Measurements from ENCODE around the gene SPRYD3.

Gene SPRYD3

DNA sequence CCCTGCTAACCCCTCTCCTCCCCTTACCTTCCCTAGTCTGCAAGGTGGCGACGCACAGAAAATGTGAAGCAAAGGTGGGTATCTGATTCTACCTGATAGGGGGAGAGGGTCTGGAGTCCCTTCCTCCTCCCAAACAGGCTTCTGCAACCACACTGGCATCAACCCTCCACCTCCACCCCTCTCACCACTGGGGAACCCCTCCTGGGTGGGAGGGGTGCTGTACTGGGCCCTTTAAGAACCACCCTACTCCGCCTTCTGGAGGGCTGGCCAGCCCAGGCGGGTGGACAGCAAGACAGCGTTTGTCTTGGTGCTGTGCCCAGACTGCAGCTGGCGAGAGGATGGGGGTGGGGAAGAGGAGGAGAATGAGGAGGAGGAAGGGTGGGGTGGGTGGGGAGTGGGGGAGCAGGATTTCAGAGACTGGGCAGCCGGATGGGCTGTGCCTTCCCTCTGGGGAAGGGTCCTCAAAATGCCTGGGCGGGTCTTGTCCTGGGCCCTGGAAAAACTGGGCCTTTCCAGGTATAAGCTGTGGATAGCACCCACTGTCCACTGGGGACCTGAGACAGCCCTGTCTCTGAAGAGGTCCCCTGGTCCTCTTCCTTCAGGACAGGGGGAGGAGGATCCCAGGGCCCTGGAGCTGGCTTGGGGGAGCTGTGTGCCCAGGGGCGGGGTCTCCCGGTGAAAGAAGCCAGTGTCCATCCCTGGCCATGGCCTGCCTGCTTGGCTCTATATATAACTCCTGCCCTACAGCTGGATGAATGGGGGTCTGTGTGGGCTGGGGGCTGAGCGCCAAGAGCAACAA lies 26.6 kb downstream of the SPRYD3 start (continued):
- TF ChIP-seq ZFHX2 (tag by site-specific recombination; conservative IDR thresholded peaks at IDR 0.05): peak; percentile 67; the same call in 1 of the 2 replicates
- no peak for TF ChIP-seq OVOL3 (tag by site-specific recombination; IDR thresholded peaks at IDR 0.05)
- no peak for TF ChIP-seq YY2 (tag by site-specific recombination; IDR thresholded peaks at IDR 0.05)
- TF ChIP-seq, protein P1, sequence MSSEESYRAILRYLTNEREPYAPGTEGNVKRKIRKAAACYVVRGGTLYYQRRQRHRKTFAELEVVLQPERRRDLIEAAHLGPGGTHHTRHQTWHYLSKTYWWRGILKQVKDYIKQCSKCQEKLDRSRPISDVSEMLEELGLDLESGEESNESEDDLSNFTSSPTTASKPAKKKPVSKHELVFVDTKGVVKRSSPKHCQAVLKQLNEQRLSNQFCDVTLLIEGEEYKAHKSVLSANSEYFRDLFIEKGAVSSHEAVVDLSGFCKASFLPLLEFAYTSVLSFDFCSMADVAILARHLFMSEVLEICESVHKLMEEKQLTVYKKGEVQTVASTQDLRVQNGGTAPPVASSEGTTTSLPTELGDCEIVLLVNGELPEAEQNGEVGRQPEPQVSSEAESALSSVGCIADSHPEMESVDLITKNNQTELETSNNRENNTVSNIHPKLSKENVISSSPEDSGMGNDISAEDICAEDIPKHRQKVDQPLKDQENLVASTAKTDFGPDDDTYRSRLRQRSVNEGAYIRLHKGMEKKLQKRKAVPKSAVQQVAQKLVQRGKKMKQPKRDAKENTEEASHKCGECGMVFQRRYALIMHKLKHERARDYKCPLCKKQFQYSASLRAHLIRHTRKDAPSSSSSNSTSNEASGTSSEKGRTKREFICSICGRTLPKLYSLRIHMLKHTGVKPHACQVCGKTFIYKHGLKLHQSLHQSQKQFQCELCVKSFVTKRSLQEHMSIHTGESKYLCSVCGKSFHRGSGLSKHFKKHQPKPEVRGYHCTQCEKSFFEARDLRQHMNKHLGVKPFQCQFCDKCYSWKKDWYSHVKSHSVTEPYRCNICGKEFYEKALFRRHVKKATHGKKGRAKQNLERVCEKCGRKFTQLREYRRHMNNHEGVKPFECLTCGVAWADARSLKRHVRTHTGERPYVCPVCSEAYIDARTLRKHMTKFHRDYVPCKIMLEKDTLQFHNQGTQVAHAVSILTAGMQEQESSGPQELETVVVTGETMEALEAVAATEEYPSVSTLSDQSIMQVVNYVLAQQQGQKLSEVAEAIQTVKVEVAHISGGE (tag by site-specific recombination; conservative IDR thresholded peaks at IDR 0.05; ENCODE audit: low read depth): no peak
- TF ChIP-seq, protein P2, sequence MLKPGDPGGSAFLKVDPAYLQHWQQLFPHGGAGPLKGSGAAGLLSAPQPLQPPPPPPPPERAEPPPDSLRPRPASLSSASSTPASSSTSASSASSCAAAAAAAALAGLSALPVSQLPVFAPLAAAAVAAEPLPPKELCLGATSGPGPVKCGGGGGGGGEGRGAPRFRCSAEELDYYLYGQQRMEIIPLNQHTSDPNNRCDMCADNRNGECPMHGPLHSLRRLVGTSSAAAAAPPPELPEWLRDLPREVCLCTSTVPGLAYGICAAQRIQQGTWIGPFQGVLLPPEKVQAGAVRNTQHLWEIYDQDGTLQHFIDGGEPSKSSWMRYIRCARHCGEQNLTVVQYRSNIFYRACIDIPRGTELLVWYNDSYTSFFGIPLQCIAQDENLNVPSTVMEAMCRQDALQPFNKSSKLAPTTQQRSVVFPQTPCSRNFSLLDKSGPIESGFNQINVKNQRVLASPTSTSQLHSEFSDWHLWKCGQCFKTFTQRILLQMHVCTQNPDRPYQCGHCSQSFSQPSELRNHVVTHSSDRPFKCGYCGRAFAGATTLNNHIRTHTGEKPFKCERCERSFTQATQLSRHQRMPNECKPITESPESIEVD (tag by site-specific recombination; IDR thresholded peaks at IDR 0.05): no peak
- no peak for TF ChIP-seq ZNF623 (tag by site-specific recombination; IDR thresholded peaks at IDR 0.05)
- no peak for TF ChIP-seq ZNF114 (tag by site-specific recombination; IDR thresholded peaks at IDR 0.05)
- TF ChIP-seq ZNF654 (tag by site-specific recombination; IDR thresholded peaks at IDR 0.05; ENCODE audit: low read depth): no peak
- 0 out of 2 replicates have a peak, but pooled peaks have one; percentile 22 for TF ChIP-seq KLF16 (tag by site-specific recombination; IDR thresholded peaks at IDR 0.05)
- no peak for TF ChIP-seq ZNF837 (tag by site-specific recombination; IDR thresholded peaks at IDR 0.05)
- TF ChIP-seq, protein P3, sequence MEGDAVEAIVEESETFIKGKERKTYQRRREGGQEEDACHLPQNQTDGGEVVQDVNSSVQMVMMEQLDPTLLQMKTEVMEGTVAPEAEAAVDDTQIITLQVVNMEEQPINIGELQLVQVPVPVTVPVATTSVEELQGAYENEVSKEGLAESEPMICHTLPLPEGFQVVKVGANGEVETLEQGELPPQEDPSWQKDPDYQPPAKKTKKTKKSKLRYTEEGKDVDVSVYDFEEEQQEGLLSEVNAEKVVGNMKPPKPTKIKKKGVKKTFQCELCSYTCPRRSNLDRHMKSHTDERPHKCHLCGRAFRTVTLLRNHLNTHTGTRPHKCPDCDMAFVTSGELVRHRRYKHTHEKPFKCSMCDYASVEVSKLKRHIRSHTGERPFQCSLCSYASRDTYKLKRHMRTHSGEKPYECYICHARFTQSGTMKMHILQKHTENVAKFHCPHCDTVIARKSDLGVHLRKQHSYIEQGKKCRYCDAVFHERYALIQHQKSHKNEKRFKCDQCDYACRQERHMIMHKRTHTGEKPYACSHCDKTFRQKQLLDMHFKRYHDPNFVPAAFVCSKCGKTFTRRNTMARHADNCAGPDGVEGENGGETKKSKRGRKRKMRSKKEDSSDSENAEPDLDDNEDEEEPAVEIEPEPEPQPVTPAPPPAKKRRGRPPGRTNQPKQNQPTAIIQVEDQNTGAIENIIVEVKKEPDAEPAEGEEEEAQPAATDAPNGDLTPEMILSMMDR (tag by site-specific recombination; IDR thresholded peaks at IDR 0.05): no peak
- TF ChIP-seq ZBTB48 (tag by site-specific recombination; IDR thresholded peaks at IDR 0.05): no peak
- no peak for TF ChIP-seq ZNF629 (tag by site-specific recombination; IDR thresholded peaks at IDR 0.05)
- no peak for TF ChIP-seq BCL11B (tag by site-specific recombination; IDR thresholded peaks at IDR 0.05; ENCODE audit: low read depth)
- no peak for TF ChIP-seq ZNF133 (tag by site-specific recombination; IDR thresholded peaks at IDR 0.05)
- no peak for TF ChIP-seq SP7 (tag by site-specific recombination; IDR thresholded peaks at IDR 0.05)
- no peak for TF ChIP-seq ZNF10 (tag by site-specific recombination; IDR thresholded peaks at IDR 0.05)
- no peak for TF ChIP-seq ZNF202 (tag by site-specific recombination; IDR thresholded peaks at IDR 0.05; ENCODE audit: borderline replicate concordance)
- no peak for TF ChIP-seq SALL2 (tag by site-specific recombination; IDR thresholded peaks at IDR 0.05; ENCODE audit: borderline replicate concordance)
- no peak for TF ChIP-seq ZNF146 (tag by site-specific recombination; IDR thresholded peaks at IDR 0.05)
- no peak for TF ChIP-seq ZNF707 (tag by site-specific recombination; IDR thresholded peaks at IDR 0.05)
- no peak for TF ChIP-seq ZNF266 (tag by site-specific recombination; IDR thresholded peaks at IDR 0.05; ENCODE audit: low read depth)
- TF ChIP-seq, protein P4, sequence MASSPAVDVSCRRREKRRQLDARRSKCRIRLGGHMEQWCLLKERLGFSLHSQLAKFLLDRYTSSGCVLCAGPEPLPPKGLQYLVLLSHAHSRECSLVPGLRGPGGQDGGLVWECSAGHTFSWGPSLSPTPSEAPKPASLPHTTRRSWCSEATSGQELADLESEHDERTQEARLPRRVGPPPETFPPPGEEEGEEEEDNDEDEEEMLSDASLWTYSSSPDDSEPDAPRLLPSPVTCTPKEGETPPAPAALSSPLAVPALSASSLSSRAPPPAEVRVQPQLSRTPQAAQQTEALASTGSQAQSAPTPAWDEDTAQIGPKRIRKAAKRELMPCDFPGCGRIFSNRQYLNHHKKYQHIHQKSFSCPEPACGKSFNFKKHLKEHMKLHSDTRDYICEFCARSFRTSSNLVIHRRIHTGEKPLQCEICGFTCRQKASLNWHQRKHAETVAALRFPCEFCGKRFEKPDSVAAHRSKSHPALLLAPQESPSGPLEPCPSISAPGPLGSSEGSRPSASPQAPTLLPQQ (tag by site-specific recombination; IDR thresholded peaks at IDR 0.05): no peak
- no peak for TF ChIP-seq BCL11A (tag by site-specific recombination; IDR thresholded peaks at IDR 0.05; ENCODE audit: low read depth)
- no peak for TF ChIP-seq GLIS1 (tag by site-specific recombination; IDR thresholded peaks at IDR 0.05)
- no peak for TF ChIP-seq HOXA7 (CRISPR knock-in tag; IDR thresholded peaks at IDR 0.05; ENCODE audit: borderline replicate concordance)
- no peak for TF ChIP-seq ZNF391 (tag by site-specific recombination; IDR thresholded peaks at IDR 0.05; ENCODE audit: borderline replicate concordance, low read depth)
- TF ChIP-seq ZNF544 (tag by site-specific recombination; IDR thresholded peaks at IDR 0.05): no peak
- TF ChIP-seq KLF7 (tag by site-specific recombination; IDR thresholded peaks at IDR 0.05; ENCODE audit: borderline replicate concordance): no peak
- TF ChIP-seq ZNF2 (tag by site-specific recombination; IDR thresholded peaks at IDR 0.05): no peak
- TF ChIP-seq ZNF16 (tag by site-specific recombination; IDR thresholded peaks at IDR 0.05; ENCODE audit: low read depth): no peak
- TF ChIP-seq ZNF140 (tag by site-specific recombination; IDR thresholded peaks at IDR 0.05): no peak
- TF ChIP-seq ZNF274 (IDR thresholded peaks at IDR 0.05; ENCODE audit: low read length): no peak
- no peak for TF ChIP-seq ZNF274 (tag by site-specific recombination; IDR thresholded peaks at IDR 0.05; ENCODE audit: borderline replicate concordance)
